Activated T-cell treated with anti-CD3 and anti-CD28 coated beads for 1 hour (primary cell): ENCODE results near the gene RNF145.

Source experiments
- DNase-seq: peaks from one replicate; pipeline ENCODE4 v3.0.0-alpha.2; 2020; ENCODE audit warnings: low read depth

RNF145 gene

DNA sequence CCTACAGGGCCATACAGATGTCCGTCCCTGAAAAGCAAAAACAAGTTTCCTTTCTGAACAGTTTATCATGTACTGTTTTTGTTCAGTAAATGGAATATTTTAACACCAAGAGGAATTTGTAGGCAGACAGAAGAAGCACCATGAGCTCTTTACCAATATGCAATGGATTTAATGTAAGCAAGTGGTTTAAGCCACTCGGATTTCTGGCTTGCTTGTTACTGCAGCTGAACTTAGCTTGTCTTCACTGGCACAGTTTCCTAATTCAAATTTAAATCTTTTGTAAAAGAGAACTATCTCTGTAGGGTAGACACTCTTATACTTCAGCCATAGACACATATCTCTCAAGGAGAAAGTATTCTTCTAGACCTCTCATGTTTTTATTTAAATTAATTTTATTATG, 96.9 kb downstream of the RNF145 start:
- no peak for DNase-seq
